Epithelial cell of proximal tubule (primary cell): ENCODE results near the gene THOC5. TPM values are rescaled to one million over a fixed set of nuclear protein-coding genes. Genes with fewer than 3 reads are reported as not detected.
"Not testable (repeated sequence)": the region's sequence is repeated elsewhere in the genome, so short reads cannot be mapped to it uniquely, and the experiment has no call there.

Experiments used
- DNase-seq: peaks from one replicate; pipeline ENCODE4 v3.0.0-alpha.2; 2011; ENCODE audit warnings: low read depth
- H3K4me3 ChIP-seq: 2 replicates; pipeline ENCODE4 v1.5.1; 2011; ENCODE audit warnings: low read depth, mild to moderate bottlenecking, low read length
- total RNA-seq: library from RNA; depleted of rRNA; stranded (reverse); fragments of >200 nt; gene quantifications from 2 replicates; pipeline ENCODE4 v1.2.3, GENCODE V29; 2015
- TF ChIP-seq, protein P1 (sequence below): conservative IDR thresholded peaks from 2 replicates; pipeline ENCODE4 v1.5.1; 2012; ENCODE audit warnings: low read depth, mild to moderate bottlenecking, low read length

THOC5 gene
- total RNA-seq, 1 donor from 2014 or later, result 48.5 TPM

DNA sequence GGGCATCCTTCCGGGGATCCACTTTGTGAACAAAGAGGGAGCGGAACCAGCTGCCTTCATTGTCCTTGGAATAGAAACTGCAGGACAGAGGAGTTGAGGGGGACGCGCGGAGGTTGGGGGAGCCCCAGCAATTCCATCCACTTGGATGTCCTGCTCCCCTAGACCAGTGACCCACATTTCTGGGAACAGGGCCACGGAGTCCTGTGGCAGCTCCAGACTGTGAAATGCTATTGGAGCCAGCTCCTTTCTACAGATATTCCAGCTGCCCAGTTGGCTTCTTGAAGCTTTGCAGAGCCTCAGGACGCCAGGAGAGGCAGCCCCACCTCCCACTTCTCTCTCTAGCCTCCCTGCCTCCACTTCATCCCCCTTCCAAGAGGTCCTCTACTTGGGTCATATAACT lies 16.9 kb upstream of the THOC5 start:
- TF ChIP-seq, protein P1, sequence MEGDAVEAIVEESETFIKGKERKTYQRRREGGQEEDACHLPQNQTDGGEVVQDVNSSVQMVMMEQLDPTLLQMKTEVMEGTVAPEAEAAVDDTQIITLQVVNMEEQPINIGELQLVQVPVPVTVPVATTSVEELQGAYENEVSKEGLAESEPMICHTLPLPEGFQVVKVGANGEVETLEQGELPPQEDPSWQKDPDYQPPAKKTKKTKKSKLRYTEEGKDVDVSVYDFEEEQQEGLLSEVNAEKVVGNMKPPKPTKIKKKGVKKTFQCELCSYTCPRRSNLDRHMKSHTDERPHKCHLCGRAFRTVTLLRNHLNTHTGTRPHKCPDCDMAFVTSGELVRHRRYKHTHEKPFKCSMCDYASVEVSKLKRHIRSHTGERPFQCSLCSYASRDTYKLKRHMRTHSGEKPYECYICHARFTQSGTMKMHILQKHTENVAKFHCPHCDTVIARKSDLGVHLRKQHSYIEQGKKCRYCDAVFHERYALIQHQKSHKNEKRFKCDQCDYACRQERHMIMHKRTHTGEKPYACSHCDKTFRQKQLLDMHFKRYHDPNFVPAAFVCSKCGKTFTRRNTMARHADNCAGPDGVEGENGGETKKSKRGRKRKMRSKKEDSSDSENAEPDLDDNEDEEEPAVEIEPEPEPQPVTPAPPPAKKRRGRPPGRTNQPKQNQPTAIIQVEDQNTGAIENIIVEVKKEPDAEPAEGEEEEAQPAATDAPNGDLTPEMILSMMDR, result no peak

DNA sequence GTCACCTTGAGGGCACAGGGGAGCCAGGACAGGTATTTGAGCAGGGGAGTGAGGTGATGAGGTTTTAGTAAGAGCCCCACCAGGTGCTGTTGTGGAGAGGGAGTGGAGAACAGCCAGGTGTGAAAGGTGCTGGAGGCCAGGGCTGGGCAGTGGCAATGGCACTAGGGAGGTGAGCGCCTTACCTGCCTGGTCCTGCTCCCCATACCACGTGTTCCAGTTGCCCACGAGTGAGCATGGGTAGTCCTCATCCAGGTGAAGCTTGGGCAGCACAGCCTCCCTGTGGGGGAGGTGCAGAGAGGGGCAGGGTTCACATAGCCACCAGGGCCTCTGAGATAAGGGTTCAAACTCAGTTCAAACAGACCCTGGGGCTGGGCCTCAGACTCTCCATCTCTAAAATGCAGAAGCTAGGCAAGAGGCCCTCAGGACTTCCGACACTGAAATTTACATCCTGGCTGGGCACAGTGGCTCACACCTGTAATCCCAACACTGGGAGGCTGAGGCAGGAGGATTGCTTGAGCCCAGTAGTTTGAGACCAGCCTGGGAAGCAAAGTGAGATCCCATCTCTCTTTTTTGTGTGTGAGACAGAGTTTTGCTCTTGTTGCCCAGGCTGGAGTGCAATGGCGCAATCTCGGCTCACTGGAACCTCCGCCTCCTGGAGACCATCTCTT lies 15.6 kb upstream of the THOC5 start:
- TF ChIP-seq, protein P1, result no peak
- no peak for DNase-seq
- H3K4me3 ChIP-seq, result no peak overlapping the region

More for the DNA sequence above, 16.9 kb upstream of the THOC5 start:
- no peak for DNase-seq
- H3K4me3 ChIP-seq, result no peak overlapping the region

DNA sequence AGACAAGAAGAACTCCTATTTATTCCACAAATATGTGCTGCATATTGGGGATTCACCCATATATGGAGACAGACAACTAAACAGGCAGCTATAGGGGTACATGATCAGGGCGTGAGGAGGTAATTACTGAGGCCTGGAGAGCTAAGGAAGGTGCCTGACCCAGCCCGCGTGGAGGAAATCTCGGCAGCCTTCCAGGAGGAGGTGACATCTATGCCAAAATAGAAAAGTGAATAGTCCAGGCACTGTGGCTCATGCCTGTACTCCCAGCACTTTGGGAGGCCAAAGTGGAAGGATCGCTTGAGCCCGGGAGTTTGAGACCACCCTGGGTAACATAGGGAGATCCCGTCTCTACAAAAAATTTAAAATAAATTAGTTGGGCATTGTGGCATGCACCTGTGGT lies 13.8 kb upstream of the THOC5 start:
- H3K4me3 ChIP-seq, result no peak overlapping the region
- no peak for DNase-seq
- TF ChIP-seq, protein P1, result no peak

DNA sequence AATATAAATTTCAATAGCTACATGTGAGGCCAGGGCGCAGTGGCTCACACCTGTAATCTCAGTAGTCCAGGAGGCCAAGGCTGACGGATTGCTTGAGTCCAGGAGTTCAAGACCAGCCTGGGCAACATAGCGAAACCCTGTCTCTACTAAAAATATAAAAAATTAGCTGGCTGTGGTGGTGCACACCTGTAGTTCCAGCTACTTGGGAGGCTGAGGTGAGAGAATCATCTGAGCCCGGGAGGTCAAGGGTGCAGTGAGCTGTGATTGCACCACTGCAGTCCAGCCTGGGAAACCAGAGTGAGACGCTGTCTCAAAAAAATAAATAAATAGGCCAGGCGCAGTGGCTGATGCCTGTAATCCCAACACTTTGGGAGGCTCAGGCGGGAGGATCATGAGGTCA lies 13.0 kb upstream of the THOC5 start:
- not testable (repeated sequence) for H3K4me3 ChIP-seq, DNase-seq

DNA sequence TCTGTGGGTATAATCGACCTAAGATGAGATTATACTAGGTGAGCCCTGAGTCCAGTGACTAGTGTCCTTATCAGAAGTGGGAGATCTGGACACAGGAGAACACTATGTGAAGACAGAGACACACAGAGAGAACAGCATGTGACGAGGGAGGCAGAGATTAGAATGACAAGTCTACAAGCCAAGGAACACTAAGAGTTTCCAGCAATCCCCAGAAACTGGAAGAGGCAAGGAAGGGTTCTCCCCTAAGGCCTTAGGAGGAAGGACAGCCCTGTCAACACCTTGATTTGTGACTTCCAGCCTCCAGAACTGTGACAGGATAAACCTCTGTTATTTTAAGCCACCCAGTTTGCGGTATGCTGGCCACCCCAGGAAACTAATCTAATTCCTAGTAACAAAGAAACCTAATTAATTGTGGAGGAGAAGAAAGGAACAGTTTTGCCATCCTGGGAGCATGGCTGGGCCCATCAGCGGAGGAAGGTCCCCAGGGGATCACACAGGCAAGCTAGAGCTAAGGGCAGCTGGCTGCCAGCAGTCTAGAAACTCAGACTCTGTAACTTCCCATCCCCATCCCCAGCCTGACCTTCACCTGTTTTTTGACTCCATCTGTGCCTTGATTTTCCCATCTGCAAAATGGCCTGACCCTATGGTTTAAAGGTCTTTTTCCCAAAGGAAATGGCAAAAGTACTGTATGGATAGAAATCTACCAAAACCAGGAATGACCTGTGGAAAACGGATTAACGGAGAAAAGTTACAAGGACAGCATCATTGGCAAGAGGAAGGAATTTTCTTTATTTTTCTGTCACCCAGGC lies 10.3 kb upstream of the THOC5 start:
- H3K4me3 ChIP-seq, result no peak overlapping the region
- no peak for DNase-seq
- TF ChIP-seq, protein P1, result no peak

DNA sequence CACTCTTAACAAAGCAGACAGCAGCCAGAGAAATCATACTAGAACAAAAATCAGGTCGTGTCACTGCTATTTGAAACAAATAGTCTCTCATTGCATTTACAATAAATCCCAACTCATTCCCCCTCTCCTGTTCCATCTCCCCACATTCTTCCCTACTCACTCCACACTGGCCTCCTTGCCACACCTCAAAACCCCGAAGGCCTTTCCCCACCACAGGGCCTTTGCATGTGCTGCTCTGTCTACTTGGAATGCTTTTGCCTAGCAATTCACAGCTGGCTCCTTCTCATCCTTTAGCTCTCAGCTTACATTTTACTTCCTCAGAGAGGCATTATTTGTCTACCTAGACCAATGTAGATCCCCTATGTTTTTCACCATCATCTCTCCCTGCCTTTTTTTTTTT lies 6.3 kb upstream of the THOC5 start:
- TF ChIP-seq, protein P1, result no peak
- no peak for DNase-seq
- H3K4me3 ChIP-seq, result no peak overlapping the region

DNA sequence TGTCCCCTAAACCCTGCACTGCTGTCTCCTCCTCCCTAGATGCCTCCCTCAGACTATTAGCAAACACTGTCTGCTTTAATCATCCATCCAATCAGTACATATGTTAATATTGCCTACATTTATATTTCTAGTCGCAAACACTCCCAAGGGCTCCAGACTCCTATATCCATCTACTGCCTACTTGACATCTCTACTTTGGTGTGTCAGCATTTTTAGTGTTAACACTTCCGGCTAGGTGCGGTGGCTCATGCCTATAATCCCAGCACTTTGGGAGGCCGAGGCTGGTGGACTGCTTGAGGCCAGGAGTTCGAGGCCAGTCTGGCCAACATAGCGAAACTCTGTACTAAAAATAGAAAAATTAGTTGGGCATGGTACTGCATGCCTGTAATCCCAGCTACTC lies 5.5 kb upstream of the THOC5 start:
- DNase-seq, result no peak
- TF ChIP-seq, protein P1, result no peak
- H3K4me3 ChIP-seq, result no peak overlapping the region
